ENCODE data around the gene PHF20.
A peak's percentile ranks its signal among the peaks of the same experiment; 100 is the strongest.
"Not testable (repeated sequence)": the region's sequence is repeated elsewhere in the genome, so short reads cannot be mapped to it uniquely, and the experiment has no call there.

PHF20 gene

GRCh38 chr20:35886537-35886936 lies 114.7 kb downstream of the PHF20 start:
- TF ChIP-seq CTCF (IDR thresholded peaks at IDR 0.05; ENCODE audit: extremely low read depth, insufficient read depth, missing control alignments) = no peak
- no peak for DNase-seq (ENCODE audit: low spot score)
- in situ Hi-C loops (cut with MboI; ENCODE audit: low pct_unique_long_range_greater_than_20kb, low sequenced_read_pairs, unreplicated experiment) = no loop called here

- in situ Hi-C loops (cut with MboI; ENCODE audit: low pct_unique_long_range_greater_than_20kb, low sequenced_read_pairs, unreplicated experiment) = no loop called here
- no peak for DNase-seq (ENCODE audit: low spot score)
- no peak for TF ChIP-seq CTCF (IDR thresholded peaks at IDR 0.05; ENCODE audit: extremely low read depth, insufficient read depth, missing control alignments)
Measured at GRCh38 chr20:35887393-35888064, 115.7 kb downstream of the PHF20 start.

- in situ Hi-C loops (cut with MboI; ENCODE audit: low pct_unique_long_range_greater_than_20kb, low sequenced_read_pairs, unreplicated experiment) = no loop called here
- no peak for TF ChIP-seq CTCF (IDR thresholded peaks at IDR 0.05; ENCODE audit: extremely low read depth, insufficient read depth, missing control alignments)
- no peak for DNase-seq (ENCODE audit: low spot score)
Measured at GRCh38 chr20:35888657-35889056, 116.8 kb downstream of the PHF20 start.

GRCh38 chr20:35891375-35891774 lies 119.6 kb downstream of the PHF20 start:
- in situ Hi-C loops (cut with MboI; ENCODE audit: low pct_unique_long_range_greater_than_20kb, low sequenced_read_pairs, unreplicated experiment) = no loop called here

GRCh38 chr20:35892871-35893270 lies 121.1 kb downstream of the PHF20 start:
- DNase-seq (ENCODE audit: low spot score) = no peak
- no peak for TF ChIP-seq CTCF (IDR thresholded peaks at IDR 0.05; ENCODE audit: extremely low read depth, insufficient read depth, missing control alignments)
- in situ Hi-C loops (cut with MboI; ENCODE audit: low pct_unique_long_range_greater_than_20kb, low sequenced_read_pairs, unreplicated experiment) = no loop called here

More at GRCh38 chr20:35891375-35891774, 119.6 kb downstream of the PHF20 start:
- TF ChIP-seq CTCF (IDR thresholded peaks at IDR 0.05; ENCODE audit: extremely low read depth, insufficient read depth, missing control alignments) = no peak
- no peak for DNase-seq (ENCODE audit: low spot score)

GRCh38 chr20:35893942-35894341 lies 122.1 kb downstream of the PHF20 start:
- in situ Hi-C loops (cut with MboI; ENCODE audit: low pct_unique_long_range_greater_than_20kb, low sequenced_read_pairs, unreplicated experiment) = no loop called here
- TF ChIP-seq CTCF (IDR thresholded peaks at IDR 0.05; ENCODE audit: extremely low read depth, insufficient read depth, missing control alignments) = no peak
- peak; percentile 52 for DNase-seq (ENCODE audit: low spot score)

GRCh38 chr20:35895516-35895915 lies 123.7 kb downstream of the PHF20 start:
- in situ Hi-C loops (cut with MboI; ENCODE audit: low pct_unique_long_range_greater_than_20kb, low sequenced_read_pairs, unreplicated experiment); DNase-seq (ENCODE audit: low spot score): not testable (repeated sequence)
